Stimulated activated CD4-positive, alpha-beta T cell treated with anti-CD3 and anti-CD28 coated beads, Interleukin-2, amount 100 ng/mL, for 24 hours (primary cell): Measurements from ENCODE around the gene METTL15.
"Not testable (repeated sequence)": the region's sequence is repeated elsewhere in the genome, so short reads cannot be mapped to it uniquely, and the experiment has no call there.

Experiments
- DNase-seq, 2 donors: peaks; one replicate each; pipeline ENCODE4 v3.0.0-alpha.2; 2020

METTL15 gene

DNA sequence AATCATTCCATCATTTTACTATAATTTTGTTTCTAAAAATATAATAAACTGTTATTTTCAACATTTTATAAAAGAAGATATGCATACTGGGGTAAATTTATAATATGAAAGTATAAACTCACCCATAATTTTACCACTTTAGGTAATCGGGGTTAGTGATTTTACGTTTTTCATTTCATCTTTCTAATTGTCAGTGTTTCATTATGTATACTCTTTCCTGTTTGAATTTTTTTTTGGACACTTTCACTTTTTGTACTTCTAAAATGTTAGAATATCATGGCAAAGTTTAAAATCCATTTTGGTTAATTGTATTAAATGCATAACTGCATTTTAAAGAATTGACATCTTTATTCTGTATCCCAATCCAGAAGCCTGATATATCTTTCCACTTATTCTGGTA lies 115.8 kb downstream of the METTL15 start:
- no peak for DNase-seq

DNA sequence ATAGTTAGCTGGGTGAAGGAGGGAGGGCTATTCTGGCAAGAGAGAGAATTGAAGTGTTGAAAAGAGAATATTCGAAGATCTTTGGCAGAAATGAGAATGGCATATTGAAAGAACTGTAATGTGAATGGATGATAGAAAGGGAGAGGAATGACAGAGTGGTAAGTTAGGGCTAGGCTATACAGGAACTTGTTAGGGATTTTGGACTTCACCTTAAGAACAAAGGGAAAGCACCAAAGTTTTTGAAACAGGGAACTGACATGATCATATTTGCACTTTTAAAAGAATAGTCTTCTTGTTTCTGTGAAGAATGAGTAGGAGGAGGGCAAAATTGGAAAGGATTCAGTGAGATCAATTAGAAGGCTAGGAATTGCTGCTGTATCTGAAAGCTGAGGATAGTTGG lies 119.3 kb downstream of the METTL15 start:
- no peak for DNase-seq

DNA sequence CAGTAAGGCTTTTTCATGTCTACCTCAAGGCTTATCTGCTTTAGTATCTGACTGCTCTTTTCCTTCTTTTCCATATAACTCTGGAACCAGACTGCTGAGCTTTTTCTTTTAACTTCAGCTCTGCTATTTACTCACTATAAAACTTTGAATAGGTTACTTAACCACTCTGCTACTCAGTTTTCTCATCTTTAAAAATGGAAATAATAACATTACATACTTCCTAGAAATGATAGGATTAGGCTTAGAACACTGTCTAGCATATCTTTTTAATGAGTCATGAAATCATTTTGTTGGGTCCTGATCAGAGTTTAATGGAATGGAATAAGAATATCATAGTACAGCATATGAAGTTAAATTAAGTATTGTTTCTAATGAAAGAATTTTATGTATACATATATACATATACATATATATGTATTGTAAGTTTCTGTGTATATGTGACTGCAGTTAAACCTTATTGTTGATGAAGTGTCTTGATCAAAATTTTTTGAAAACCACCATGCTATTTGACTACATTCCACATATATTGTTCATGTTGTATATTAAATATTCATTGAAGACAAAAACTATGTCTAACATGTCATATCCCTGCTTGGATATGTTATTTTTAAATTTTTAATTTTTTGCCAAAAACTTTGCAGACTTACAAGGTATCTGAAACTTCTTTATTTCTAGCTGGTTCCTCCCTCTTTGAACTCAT lies 120.2 kb downstream of the METTL15 start:
- DNase-seq, result no peak

GRCh38 chr11:28231475-28231874 lies 123.3 kb downstream of the METTL15 start:
- no peak for DNase-seq

DNA sequence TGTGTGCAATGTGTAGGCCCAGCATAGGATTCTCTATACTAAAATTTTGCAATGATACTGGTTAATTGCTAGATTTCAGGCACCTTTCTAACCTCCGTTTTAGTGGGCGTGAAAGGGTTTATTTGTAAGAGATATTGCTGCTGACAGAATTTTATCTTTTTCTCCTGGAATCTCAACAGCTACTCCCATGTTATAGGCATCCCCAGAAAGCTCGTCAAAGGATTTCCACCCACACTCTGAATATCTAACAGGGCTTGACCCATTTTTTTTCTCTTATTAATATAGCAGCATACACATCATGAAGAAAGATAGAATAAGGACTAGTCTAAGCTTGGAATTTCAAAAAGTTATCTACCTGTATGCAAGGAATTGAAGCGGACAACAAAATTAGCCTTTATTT lies 124.5 kb downstream of the METTL15 start:
- no peak for DNase-seq

DNA sequence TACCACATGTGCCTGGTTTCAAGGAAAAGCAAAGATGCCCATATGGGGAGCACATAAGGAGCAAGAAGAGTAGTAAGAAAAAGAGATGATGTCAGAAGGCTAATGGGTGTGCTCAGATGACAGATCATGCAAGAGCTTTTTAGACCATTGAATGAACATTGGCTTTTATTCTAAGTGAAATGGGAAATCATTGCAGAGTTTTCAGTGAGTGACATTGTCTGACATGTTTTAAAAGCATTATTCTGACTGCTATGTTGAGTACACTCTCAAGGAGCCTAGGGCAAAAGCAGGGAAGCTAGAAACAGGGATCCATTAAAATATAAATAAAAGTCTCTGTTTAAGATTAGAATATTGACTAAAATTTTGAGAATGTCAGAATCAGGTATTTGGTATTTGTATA lies 133.6 kb downstream of the METTL15 start:
- no peak for DNase-seq

DNA sequence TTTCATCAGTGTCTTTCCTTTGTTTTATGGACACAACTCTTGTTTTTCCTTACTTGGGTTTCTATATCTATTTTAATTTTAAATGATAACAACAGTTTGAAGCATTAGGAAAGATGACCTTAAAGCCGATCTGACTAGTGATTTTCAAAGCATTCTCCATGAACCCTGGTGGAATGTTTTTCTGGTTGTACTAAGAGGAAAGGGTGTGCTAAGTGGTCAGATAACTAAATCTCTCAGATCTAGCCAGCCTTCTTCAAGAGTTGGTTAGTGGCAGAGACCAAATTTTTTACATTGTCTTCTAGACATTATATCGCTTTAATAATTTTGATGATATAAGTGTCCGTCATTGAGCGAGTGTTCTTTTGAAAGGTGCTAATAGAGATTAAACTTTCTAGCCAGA lies 134.4 kb downstream of the METTL15 start:
- no peak for DNase-seq

DNA sequence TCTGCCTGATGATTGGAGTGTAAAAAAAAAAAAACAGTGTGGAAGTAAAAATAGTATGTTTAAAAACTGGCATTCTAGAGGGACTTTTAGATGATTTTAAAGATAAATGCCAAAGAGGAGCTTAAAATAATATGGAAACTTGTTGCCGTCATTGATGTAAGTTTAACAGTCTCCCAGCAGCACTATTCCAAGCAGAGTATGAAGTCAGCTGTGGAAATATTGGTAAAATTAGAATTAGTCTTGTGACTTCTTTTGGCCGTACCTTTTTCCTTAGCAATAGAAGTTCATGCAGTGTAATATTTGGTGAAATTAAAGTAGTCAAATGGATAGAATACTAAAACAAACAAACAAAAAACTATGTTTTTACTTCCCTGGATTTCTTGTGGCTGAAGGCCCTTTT lies 134.9 kb downstream of the METTL15 start:
- DNase-seq, result no peak

DNA sequence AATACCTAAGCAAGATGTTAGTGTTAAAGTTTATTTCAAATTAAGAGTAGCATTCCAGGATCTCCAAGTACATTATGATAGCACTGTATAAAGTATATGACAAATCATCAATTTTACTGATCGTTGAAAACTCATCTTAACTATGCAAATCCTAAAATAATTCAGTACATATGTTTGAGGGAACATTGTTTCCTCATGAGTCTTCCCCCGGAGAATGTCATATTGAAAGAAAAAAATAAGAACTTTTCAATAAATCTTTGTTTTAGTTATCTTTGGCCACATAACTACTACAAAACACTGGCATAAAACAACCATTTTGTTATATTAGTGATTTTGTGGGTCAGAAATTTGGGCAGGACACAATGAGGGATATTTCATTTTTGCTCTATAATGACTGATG lies 135.4 kb downstream of the METTL15 start:
- no peak for DNase-seq

GRCh38 chr11:28245131-28245530 lies 136.9 kb downstream of the METTL15 start:
- no peak for DNase-seq

GRCh38 chr11:28250192-28250591 lies 142.0 kb downstream of the METTL15 start:
- DNase-seq, result no peak

DNA sequence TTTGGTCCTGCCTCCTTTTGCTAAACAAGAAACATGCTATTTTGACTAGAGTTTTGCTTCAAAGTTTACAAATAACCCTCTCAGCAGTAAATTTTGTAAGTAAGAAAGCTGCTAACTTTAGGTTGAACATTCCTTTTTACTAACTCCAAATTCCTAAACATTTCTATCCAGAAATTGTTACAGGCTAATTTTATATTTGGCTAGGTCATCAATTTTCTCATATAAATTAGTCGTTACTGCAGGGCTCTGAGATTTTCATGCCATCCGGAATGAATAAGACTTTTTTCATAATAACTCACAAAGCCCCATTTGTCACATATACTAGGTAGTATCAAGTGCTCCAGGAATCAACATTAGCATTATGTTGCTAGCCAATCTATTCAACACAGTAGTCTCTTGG lies 143.1 kb downstream of the METTL15 start:
- no peak for DNase-seq

DNA sequence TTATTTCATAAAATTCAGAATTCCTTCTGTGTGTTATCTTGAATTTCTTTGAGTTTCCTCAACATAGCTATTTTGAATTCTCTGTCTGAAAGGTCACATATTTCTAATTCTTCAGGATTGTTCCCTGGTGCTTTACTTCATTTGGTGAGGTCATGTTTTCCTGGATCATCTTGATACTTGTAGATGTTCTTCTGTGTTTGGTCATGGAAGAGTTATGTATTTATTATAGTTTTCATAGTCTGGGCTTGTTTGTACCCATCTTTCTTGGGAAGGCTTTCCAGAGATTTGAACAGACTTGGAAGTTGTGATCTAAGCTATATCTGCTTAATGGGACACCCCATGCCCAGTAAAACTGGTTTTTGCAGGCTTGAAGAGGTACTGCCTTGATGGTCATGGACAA lies 149.6 kb downstream of the METTL15 start:
- no peak for DNase-seq

DNA sequence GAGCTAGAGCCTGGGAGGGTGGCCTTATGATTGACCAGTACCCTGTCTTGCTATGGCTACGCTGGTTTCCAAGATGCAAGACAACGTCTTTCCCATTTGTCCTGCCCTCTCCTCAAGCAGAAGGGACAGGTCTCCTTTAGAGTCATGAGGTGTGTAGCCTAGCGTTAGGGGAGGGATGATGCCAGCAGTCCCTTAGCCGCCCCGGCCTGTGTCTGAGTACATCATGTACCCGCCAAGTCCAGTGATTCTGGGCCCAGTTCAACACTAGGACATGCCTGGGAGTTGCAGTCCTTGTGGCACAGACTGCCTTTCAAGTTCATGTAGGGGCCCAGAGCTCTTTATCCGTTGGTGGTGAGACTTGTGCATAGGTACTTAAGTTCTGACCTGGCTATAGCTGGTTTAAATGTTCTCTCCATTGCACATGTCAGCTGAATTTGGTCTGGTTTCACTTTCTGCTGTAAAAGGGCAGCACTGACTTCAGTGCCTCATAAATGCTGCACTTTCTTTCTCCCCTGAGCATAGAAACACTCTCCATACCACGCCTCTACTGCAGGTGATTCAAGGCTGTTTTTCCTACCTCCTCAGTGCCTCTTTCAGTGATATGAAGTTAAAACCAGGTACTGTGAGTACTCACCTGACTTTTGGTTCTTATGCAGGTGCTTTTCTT lies 151.1 kb downstream of the METTL15 start:
- DNase-seq, result no peak

GRCh38 chr11:28268925-28269324 lies 160.7 kb downstream of the METTL15 start:
- no peak for DNase-seq

DNA sequence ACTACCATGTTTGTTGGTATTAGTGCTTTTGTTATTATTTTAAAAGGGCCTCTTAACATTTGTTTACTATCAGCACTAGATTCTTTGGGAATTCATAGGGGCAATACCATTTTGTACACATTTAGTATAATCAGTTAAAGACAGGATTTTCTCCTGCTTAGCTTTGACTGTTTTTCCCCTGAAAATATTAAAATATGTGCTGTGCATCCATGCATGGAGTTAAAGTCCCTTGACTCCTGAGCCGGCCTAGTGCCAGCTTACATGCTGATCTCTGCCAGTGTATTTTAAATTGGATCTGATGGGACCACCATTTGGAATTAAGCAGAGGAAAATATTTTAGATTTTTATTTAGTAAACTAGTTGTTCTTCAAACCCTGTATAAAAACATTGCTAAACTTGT lies 161.4 kb downstream of the METTL15 start:
- no peak for DNase-seq

- not testable (repeated sequence) for DNase-seq
Observed at GRCh38 chr11:28272247-28272646, 164.1 kb downstream of the METTL15 start.

DNA sequence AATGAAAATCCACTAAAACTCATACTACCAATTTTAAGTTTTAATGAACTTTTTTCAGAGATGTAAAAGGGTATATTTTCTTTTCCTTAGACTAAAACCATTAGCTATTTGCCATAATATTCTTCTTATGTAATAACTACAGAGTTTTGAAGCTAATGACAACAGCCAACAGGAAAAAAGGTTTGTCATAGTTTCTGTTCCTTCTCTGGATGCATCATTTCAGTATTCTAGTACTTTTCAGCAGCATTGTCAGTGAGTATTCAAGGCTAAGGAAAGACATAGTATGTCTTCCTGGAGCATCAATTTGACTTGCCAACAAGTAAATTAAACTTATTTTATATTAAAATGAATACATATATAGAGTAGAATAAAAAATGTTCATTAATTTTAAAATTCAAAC lies 166.0 kb downstream of the METTL15 start:
- no peak for DNase-seq

GRCh38 chr11:28284196-28284595 lies 176.0 kb downstream of the METTL15 start:
- no peak for DNase-seq

GRCh38 chr11:28289444-28289843 lies 181.3 kb downstream of the METTL15 start:
- no peak for DNase-seq

GRCh38 chr11:28290995-28291394 lies 182.8 kb downstream of the METTL15 start:
- not testable (repeated sequence) for DNase-seq

DNA sequence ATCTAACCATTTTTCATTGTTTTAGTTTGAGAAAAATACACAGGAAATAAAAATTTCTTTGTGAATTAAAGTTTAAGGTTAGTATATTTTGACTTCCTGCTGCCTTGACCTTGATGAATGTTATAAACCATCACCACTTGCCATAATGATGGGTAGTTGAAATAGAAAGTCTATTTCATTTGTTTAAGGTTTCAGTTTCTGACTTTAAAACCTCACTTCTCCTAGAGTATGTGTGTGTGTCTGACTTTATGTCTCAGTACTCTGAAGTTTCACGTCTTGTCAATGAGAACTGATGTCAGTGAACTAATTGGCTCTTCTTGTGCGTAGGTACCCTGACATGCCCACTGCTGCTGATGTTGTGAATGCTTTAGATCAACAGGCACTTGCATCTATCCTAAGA lies 188.2 kb downstream of the METTL15 start:
- no peak for DNase-seq

DNA sequence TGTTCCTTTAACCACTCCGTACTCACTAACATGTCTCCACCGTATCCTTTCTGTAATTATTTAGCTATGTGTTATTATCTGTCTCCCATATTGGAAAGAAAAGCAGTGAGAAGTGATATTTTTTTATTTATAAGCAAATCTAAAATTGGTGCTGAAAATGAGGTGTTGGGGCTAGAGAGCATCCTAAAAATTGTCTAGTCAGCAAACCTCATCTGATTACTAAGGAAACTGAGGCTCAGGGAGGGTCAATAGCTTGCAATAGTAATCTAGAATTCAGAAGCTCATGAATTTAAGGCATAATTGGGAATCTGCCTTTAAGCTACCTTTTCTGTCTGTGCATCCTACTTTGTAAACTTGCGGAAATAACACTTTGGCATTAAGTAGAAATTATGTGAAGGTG lies 190.0 kb downstream of the METTL15 start:
- no peak for DNase-seq

DNA sequence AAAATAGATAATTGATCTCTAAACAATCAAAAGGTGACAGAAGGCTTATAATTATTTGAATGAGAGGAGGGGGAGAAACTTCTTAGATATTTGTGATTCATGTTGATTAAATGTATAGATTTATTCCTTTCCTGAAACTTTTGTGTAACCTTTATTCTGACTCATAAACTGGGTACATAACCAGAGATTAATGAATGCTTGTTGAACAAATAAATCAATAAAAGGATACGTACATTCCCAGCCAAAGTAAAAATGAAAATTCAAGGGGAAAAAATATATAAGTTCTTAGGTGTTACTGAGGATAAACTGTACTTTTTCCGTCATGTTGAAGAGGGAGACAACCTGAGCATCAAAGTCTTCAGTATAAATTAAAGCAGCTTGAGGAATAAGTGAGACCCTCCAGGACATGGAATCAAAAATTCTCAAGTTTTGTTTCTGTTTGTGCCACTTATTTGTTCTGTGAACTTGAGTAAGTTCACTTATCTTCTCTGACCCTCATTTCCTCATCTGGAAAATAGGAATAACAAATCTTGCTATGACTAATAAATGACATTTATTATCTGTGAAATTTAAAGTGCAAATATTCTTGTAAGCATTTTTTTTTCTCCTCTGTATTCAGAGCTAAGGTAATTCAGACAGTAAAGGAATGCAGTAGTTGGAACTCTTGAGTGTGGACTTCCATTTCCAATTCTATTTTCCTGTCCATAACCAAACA lies 195.4 kb downstream of the METTL15 start:
- DNase-seq, result no peak
